Stimulated activated naive CD4-positive, alpha-beta T cell treated with Interleukin-2 at 50 U/mL for 16 hours (primary cell): ENCODE results near the gene ANKRD13B.
A peak's percentile ranks its signal among the peaks of the same experiment; 100 is the strongest.

Experiments used
- DNase-seq: peaks from one replicate; lab custom pipeline; 2025; lab: John Stamatoyannopoulos, UW

Gene ANKRD13B

DNA sequence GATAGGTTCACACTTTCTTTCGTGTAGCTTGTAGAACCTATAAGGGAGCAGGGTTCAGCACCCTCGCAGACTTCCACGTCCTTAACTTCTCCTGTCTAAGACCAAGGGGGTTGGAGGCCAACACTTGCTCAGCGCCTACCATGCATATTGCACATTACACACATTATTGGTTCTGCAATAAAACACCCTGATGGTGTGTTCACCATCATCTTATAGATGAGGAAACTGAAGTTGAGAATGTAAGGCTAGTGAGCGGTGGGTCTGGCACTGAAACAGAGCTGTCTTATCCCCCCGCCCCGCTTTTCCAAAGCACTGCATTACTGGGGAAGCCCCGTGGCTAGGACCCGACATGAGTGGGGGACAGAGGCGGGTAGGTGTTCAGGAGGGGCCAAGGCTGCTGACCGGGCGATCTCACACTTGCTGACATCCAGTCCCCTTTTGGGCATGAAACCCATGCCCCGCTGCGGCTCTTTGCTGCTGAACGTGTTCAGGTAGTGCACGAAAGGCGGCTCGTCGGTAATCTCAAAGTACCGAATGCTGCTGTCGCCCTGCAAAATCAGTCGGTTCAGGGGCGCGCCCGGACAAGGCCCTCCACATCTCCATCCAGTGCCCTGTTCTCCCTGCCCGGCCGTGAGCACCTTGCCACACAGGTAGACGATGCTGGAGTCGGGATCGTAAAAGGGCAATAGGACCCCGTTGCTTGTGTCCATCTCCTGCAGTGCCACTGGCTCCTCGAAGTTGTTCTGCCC is 23.5 kb downstream of the ANKRD13B start:
- no peak for DNase-seq

DNA sequence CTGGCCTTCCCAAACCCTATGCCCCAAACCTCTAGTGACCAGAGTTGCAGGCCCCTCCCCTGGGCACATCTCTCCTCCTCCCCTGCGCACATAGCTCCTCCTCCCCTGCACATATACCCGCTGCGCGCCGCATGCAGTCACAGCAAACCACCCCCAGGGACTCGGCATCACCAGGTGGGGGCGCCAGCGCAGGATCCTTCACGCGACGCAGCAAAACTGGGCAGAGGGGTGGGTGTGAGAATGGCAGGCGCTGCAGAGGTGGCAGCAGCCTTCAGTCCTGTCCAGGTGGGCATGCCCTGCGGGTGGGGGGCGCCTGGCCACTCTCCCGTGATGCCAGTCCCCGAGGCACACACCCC is 24.2 kb downstream of the ANKRD13B start:
- DNase-seq: peak; percentile 92

DNA sequence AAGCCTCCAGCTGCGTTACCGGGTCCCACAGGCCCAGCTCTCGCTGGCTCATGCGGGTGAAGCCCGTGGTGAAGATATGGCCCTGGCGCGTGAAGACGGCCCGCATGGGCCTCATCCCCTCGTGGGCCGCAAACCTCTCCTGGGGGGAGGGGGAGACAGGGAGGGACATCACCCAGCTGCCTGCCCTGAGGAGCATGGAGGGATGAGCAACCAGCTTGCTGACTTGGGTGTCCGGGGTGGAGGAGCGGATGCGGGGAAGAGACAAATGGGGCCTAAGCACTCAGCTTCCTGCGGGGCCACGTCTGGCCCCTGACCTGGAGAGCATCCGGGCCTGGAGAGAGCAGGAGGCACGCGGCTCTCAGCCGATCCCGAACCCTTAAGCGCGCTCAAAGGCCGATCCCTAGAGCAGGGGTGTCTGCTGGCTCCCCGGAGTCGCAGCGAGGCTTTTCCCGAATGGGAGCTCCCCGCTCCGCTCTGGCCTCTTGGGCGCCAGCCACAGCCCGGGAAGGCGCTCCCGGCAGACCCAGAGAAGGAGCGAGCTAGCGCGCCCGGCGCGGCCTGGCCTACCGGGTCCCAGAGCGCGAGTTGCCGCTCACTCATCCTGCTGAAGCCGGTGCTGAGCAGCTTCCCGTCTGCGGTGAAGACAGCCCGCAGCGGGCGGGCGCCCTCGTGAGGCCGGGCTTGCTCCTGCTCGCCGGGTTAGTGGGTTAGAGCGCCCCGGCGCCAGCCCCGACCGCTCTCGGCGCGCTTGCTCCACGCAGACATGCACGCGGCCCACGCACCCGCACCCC is 24.7 kb downstream of the ANKRD13B start:
- peak; percentile 84 for DNase-seq

DNA sequence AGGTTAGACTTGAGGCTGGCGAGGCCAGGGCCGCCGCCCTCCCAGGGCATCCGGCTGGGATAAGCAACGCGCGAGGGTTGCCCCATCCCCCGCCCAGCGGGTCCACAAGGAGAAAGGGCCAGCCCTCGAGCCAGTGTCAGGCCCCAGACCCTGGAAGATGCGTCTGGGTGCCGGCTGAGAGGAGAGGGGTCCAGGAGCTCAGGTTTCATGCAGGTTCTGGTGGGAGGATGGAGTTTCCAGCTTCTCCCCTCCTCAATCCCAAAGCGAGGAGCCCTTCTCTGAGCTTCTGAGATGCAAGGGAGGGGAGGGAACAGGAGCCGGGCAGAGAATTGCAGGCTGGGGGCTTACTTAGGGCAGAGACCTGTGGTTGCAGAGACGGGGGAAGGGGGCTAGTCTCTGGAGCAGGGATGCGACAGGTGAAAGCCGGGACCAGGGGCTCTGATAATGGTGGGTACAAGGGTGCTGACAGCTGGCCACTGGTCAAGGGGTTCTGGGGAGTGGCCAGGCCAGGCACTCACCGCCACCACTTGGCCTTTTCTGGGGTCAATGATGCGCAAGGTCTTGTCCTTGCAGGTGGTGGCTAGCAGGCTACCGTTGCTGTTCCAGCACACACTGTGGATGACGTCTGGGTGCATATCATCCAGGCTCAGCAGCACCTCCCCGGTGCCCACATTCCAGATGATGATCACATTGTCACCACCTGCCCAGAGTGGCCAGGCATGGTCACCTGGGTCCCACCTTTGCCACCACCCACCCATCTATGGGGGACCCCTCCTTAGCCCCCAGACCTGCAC is 25.5 kb downstream of the ANKRD13B start:
- DNase-seq: no peak

DNA sequence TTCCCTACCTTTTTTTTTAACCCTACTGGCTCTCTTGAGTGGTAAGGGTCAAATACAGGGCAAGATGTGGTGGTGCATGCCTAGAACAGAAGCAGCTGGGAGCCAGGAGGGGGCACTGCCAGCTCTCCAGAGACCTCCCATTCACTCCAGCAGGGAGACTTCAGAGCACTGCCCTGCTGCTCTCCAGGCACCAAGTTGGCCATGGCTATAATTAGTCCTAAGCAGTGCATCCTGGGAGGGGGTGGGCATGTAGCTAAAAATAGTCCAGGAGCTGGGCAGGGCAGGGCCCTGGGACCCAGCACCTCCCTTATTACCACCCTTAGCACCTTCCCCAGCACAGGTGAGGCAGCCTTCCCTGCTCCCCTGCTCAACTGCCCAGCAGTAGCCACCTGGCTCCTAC is 26.3 kb downstream of the ANKRD13B start:
- DNase-seq: no peak

DNA sequence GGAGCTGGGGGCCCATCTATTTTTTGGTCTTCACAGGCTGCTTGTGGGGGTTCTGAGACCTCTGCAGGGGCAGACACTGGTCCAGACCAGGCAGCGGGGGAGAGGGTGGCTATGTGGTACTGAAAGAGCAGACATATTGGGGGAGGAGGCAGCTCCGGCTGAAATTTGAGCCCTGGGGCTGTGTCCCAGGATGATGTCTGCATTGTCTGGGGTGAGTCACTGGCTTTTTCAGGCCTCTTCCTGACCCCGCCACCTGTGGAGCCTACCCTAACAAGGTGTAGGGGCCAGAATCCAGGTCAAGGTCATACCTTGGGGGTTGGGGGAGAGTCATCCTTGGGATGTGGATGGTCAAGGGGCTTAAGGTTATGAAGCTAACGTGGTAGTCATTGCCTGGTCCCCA is 27.3 kb downstream of the ANKRD13B start:
- no peak for DNase-seq

DNA sequence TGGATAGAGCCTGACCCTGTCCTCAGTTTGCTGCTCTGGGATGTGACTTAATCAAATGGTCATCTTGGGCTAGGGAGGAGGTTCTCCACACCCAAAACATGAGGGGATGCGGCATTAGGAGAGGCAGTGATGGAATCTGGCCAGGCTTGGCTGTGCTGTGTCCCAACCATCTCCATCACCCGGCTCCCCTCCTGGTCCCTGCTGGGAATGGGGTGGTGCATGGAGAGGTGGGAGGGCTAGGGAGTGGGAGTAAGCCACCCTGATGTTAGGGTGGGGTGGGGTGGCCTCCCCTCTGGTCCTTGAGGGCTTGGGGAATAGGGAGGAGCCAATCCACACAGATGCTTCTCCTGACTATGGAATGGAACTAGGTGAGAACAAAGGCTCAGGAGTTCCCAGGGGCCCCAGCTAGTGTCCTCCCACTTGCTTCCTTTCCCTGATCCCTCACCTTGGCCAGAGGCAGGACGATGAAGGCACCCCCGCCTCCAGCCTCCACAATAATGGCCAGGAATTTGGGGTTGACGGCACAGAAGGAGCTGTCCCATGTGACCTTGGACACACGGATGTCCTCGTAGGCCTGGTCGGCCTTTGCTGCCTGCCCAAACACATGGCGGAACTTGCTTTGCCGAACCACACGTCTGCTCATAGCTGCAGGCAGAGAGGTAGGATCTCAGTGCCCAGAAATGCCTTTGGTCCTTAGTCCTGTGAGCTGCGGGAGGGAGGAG is 28.0 kb downstream of the ANKRD13B start:
- DNase-seq: no peak

DNA sequence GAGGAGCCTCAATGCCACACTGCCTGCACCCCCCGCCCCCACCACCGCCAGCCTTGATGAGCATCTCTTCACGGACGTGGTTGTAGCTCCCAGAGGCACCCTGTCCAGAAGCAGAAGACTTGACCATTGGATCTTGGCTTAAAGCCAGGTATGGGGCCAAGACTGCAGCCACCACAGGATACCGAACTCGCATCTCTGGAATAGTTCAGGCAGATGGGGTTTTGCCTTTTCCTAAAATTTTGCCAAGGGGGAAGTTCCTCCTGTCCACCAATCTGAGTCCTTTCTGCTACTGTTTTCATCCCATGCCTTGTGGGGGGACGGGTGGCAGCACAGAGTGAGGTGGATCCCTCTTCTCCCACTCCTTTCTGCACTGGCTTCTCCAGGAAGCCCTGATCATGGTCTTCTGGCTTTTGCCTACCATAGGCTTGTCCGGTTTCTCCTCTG is 28.8 kb downstream of the ANKRD13B start:
- DNase-seq: no peak

DNA sequence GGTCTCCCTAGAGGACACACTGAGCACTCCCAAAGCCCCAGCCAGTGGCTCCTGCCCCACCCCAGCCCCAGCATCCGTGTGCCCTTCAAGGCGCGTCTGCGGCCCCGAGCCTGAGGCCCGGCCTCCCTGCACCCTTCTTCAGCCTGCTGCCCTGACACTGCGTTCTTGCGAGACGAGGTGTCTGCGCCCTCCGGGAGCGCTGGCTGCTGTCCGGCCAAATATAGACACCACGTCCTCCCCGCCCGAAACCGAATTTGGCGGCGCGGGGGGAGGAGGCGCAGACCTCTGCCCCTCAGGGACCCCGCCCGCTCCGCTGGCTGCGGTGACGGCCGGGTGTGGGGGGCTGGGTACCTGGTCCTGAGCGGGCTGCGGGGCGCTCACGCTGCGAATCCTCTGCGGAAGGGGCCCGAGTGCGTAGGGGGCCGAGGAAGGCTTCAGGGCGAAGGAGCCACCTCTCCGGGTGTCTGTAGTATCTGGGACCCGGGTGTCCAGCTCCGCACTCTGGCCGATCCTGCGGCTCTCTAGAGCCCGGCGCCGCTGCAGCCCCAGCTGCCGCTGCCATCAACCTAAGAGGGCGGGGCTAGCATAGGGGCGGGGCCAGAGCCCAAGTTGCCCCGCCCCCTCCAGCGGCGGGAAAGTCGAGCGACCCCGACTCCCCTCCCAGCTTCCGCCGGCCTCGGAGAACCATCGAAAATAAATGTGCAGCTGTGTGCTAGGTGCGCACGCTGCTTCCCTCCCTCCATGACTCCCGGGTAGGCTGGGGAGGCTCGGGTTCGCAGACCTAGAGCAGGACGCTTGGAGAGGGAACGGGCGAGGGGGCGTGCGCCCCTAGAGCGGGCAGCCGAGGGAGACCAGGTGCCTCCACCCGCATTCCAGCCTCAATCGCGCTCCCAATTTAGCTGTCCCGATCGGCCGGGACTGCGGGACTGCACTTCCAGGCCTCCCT is 29.7 kb downstream of the ANKRD13B start, which contains the start of gene CORO6:
Gene CORO6, minus strand, starts transcription at position 576 of the 946 bp plus-strand sequence. CDS start 1,491 bp downstream, outside the sequence.
- DNase-seq: peak; percentile 38

DNA sequence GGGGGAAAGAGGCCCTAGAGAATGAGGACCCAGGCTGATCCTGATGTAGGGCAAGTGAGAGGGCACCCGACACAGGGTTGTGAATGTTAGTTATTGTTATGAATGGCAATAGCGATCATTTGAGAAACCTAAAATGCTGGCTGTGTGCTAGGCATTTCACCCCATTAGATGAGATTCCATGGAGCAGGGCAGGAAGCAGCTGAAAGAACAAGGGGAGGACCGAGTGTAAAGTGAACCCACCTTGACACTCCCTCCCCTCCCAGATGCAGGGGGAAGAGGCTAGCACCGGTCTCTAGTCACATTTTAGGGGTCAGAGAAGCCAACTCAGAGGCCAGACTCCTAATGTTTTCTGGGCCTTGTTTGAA is 30.3 kb downstream of the ANKRD13B start:
- no peak for DNase-seq

DNA sequence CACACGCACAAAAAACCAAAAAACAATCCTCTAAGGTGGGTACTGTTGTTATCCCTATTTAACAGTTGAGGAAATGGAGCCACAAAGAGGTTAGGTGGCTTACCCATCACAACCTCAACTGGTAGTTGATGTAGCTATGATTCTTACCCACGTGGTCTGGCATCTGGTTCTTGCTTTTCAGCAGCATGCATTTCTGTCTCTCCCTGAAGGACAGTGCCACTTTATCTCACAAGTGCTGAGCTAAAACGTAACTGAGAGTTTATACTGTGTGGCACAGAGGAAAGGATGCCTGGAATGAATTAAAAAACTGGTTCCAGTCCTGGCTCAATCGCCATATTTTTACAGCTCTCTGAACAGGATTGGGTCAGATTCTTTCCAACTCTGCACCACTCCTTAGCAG is 31.7 kb downstream of the ANKRD13B start:
- no peak for DNase-seq

DNA sequence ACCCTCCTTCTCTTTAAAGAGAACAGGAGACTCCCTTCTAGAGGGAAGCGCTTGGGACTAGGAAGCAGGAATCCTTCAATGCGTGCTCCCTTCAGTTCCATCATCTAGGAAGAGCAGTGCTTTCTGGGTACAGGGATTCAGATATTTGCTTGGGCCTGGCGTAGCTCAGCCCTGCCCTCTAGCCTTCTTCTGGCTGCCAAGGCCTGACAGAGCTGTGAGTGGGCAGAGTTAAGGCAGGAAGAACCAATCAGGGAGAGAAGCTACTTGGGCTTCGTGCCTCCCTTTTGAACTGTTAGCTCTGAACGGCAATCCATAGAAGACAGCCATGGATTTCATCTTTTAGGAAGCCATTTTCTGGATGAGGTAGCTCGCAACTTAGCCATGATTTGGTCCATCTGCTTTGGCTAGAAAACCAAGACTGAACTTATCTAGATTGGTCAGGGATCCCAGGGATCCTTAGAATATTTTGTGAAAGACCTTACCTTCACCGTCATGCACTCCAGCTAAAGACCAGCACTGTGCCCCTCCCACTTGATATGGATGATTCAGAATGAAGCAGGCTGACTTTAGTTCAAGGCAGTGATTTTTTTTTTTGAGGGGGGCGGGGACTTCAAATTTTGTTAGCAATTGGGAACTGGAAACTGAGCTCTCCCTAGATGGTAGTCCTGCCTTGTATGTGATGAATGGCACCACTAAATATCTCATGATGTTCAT is 32.3 kb downstream of the ANKRD13B start:
- no peak for DNase-seq

DNA sequence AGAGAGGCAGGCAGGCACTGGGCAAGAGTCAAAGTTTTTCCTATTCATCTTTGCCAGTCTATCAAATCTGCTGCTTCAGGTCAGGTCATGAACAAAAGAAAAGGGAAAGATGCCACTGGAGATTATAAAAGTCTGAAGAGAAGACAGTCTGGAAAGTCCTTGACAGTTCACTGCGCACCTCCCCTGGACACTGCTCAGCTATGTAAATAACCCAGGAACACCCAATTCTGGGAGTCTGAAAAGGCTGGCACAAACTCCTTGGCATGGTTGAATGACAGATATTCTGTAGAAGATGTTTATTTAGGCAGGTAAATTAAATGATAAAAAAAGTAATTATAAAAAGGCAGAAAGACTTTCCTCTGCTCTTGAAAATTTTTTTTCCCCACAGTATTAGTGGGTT is 35.0 kb downstream of the ANKRD13B start:
- no peak for DNase-seq

DNA sequence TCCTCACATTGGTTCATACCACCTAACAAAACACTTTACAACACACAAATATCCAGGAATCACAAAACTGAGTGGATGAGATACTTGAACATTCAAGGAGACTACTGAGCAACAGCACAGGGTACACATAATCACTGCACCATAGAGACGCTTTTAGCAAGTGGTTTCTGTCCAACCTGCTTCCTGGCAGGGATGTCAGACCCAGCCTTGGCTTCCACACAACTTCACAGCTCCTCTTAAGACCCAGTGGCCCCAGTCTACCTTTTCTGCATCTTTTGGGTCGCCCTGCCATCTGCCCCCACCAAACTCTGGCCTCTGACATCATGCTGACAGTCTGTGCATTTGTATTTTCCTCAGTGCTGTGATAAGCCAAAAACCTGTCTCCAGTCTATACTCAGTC is 35.7 kb downstream of the ANKRD13B start:
- DNase-seq: no peak

DNA sequence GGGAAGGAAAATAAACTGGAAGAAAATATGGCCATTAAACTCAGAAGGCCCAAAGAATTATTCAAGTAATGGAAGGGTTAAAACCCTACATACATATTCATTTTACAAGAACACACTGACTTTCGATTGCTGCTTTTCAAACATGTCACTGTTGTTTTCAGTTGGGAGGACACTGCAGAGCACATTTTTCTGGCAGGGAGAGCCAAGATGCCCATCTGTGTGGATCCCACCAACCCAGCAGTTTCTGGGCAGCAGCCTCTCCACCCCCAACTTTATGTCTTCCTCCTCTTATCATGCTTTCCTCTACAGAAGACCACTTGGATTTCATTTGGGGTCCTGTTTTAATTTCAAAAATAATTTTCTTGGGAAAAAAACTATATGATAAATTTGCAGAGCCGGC is 36.9 kb downstream of the ANKRD13B start:
- no peak for DNase-seq

DNA sequence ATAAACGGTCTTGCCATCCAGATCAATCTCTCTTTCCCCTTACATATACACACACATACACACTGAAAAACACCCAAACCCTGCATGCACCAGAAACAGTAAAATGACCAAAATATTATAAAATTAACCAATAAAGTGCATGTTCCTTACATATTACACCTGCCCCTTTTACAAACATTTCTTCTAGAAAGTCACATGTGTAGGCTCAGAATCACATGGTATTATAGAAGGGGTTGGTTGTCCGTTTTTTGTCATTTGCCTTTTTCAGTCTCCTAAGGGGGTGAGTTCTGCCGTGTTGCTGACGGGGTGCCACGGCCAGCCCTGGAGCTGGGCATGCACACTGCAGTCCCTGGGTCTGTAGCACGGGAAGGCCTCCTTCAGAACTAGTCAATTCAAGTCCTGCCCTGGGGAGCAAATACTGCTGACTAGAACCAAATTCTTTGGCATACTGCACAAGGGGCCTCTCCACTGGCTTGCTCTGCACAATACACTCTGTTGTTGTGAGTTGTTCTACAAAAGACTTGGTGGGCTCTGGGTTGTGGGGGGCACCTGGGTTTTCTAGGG is 37.8 kb downstream of the ANKRD13B start:
- no peak for DNase-seq

DNA sequence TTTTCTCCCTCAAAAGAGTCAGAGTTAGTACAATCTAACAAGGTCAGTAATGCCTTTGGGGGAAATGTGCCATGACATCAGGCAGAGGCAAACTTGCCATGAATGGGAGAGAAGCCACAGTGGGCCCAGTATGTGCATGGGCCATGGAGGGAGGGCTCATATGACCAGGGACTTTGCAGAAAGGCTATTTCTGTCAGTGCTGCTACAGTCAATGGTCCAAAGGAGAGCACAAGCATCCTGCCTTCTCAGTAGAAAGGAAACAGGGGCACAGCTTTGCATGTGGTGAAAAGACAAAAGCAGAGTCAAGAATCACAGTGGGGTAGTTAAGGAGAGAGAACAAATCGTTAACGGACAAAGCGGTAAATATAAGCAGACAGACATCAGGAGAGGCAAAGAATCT is 41.0 kb downstream of the ANKRD13B start:
- DNase-seq: no peak

DNA sequence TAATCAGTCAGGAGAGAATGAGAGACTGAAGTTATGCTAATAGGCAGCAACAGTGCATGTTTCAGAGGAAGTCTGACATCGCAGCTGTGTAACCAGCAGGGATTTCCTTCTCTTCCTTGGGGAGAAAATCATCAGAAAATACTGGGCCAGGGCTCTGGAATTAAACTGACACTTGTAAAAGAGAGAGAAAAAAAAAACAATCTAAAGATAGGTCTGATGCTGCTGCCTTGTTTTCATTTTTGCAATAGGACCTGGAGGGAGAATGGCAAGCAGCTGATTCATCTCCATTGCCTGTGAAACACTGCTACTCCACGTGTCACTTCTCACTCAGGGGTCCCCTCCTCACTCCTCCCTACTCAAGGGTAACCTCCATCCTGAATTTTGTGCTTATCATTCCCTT is 47.5 kb downstream of the ANKRD13B start:
- no peak for DNase-seq

DNA sequence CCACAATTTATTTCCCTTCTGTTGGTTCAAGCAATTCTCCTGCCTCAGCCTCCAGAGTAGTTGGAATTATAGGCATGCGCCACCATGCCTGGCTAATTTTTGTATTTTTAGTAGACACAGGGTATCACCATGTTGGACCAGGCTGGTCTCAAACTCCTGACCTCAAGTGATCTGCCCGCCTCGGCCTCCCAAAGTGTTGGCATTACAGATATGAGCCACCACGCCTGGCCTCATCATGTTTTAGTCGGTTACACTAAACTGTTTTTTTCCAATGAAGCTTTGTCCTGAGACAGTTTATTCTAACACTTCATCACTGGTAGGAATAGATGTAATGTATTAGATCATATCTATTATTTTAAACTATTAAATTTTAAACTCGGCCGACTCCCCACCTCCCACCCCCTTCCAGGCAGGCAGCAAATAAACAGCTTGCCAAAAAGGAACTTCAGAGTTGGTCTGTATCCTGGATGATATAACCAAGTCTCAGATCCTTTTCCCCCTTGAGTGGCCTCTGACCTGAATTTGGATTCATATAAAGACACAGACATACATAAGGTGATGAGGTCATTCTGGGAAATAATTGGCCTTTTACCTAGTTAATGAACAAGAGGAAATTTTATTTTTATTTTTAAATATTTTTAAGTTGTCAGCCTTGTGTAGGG is 48.2 kb downstream of the ANKRD13B start:
- no peak for DNase-seq
